Stimulated activated CD4-positive, alpha-beta T cell treated with anti-CD3 and anti-CD28 coated beads, Interleukin-1b, Interleukin-23, amount 100 ng/mL, for 24 hours (primary cell): Measurements from ENCODE around the gene GAB2.

Source experiments
- DNase-seq, 4 experiments: peaks; one replicate each; pipeline ENCODE4 v3.0.0-alpha.2; 2020; ENCODE audit warnings: low read depth in 4 of 4, low spot score in 1 of 4

The GAB2 gene

GRCh38 chr11:78208257-78209165, 209.1 kb downstream of the GAB2 start:
- DNase-seq = no peak

GRCh38 chr11:78207532-78208256, 209.9 kb downstream of the GAB2 start:
- DNase-seq = no peak

- no peak for DNase-seq
Measured at GRCh38 chr11:78205691-78206090, 211.9 kb downstream of the GAB2 start.

- no peak for DNase-seq
Measured at GRCh38 chr11:78205256-78205655, 212.4 kb downstream of the GAB2 start.

GRCh38 chr11:78203184-78203583, 214.4 kb downstream of the GAB2 start:
- DNase-seq = no peak

GRCh38 chr11:78202733-78203167, 214.9 kb downstream of the GAB2 start:
- no peak for DNase-seq

GRCh38 chr11:78201096-78201818, 216.4 kb downstream of the GAB2 start:
- DNase-seq = no peak

- DNase-seq = no peak
Measured at GRCh38 chr11:78200553-78200952, 217.1 kb downstream of the GAB2 start.

- DNase-seq = no peak
Measured at GRCh38 chr11:78200061-78200460, 217.6 kb downstream of the GAB2 start.

- no peak for DNase-seq
Measured at GRCh38 chr11:78199653-78200015, 218.0 kb downstream of the GAB2 start.

GRCh38 chr11:78199015-78199652, 218.5 kb downstream of the GAB2 start:
- DNase-seq = no peak

- no peak for DNase-seq
Measured at GRCh38 chr11:78197816-78198215, 219.8 kb downstream of the GAB2 start.

GRCh38 chr11:78196661-78197091, 220.9 kb downstream of the GAB2 start:
- no peak for DNase-seq

GRCh38 chr11:78195917-78196560, 221.6 kb downstream of the GAB2 start:
- DNase-seq = no peak

- DNase-seq = no peak
Measured at GRCh38 chr11:78194490-78194889, 223.1 kb downstream of the GAB2 start.

- DNase-seq = no peak
Measured at GRCh38 chr11:78193806-78194205, 223.8 kb downstream of the GAB2 start.

- no peak for DNase-seq
Measured at GRCh38 chr11:78192911-78193351, 224.7 kb downstream of the GAB2 start.

GRCh38 chr11:78192223-78192719, 225.3 kb downstream of the GAB2 start:
- DNase-seq = no peak

- no peak for DNase-seq
Measured at GRCh38 chr11:78190871-78191538, 226.6 kb downstream of the GAB2 start.

- DNase-seq = no peak
Measured at GRCh38 chr11:78190374-78190773, 227.2 kb downstream of the GAB2 start.
